ENCODE measurements around the gene TCF23. TPM values are rescaled to one million over a fixed set of nuclear protein-coding genes. Genes with fewer than 3 reads are reported as not detected.

Gene TCF23
- total RNA-seq, 1 experiment from 2014 or later, result 0.13 TPM

GRCh38 chr2:27137322-27137935 is 11.4 kb upstream of the TCF23 start:
- no peak overlapping the region for H3K27ac Mint-ChIP-seq
- TF ChIP-seq ZNF512 (CRISPR knock-in tag; IDR thresholded peaks at IDR 0.05; ENCODE audit: borderline replicate concordance), result no peak
- no peak for TF ChIP-seq ATF6 (CRISPR knock-in tag; IDR thresholded peaks at IDR 0.05)
- TF ChIP-seq NR3C1 (CRISPR knock-in tag; conservative IDR thresholded peaks at IDR 0.05; ENCODE audit: low read depth), result no peak
- TF ChIP-seq ZNF219 (CRISPR knock-in tag; IDR thresholded peaks at IDR 0.05; ENCODE audit: borderline replicate concordance), result no peak
- TF ChIP-seq, protein P1, sequence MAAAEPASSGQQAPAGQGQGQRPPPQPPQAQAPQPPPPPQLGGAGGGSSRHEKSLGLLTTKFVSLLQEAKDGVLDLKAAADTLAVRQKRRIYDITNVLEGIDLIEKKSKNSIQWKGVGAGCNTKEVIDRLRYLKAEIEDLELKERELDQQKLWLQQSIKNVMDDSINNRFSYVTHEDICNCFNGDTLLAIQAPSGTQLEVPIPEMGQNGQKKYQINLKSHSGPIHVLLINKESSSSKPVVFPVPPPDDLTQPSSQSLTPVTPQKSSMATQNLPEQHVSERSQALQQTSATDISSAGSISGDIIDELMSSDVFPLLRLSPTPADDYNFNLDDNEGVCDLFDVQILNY (CRISPR knock-in tag; IDR thresholded peaks at IDR 0.05), result no peak
- TF ChIP-seq GTF2I (CRISPR knock-in tag; conservative IDR thresholded peaks at IDR 0.05), result no peak
- no peak for TF ChIP-seq ZNF317 (CRISPR knock-in tag; IDR thresholded peaks at IDR 0.05; ENCODE audit: borderline replicate concordance, low read depth)
- TF ChIP-seq ZNF281 (CRISPR knock-in tag; IDR thresholded peaks at IDR 0.05), result no peak
- TF ChIP-seq JAZF1 (CRISPR knock-in tag; IDR thresholded peaks at IDR 0.05), result no peak
- TF ChIP-seq NR1H2 (CRISPR knock-in tag; IDR thresholded peaks at IDR 0.05), result no peak
- TF ChIP-seq ZNF671 (CRISPR knock-in tag; IDR thresholded peaks at IDR 0.05), result no peak
- no peak for TF ChIP-seq FOXP4 (CRISPR knock-in tag; IDR thresholded peaks at IDR 0.05)
- no peak for TF ChIP-seq JUN (CRISPR knock-in tag; IDR thresholded peaks at IDR 0.05)
- TF ChIP-seq E2F1 (CRISPR knock-in tag; IDR thresholded peaks at IDR 0.05), result no peak
- no peak for TF ChIP-seq FOXP1 (CRISPR knock-in tag; IDR thresholded peaks at IDR 0.05; ENCODE audit: borderline replicate concordance)
- no peak for TF ChIP-seq E2F4 (CRISPR knock-in tag; IDR thresholded peaks at IDR 0.05; ENCODE audit: borderline replicate concordance, low read depth)
- TF ChIP-seq ERG (CRISPR knock-in tag; IDR thresholded peaks at IDR 0.05), result no peak

More at GRCh38 chr2:27137322-27137935, 11.4 kb upstream of the TCF23 start:
- POLR2A ChIA-PET, result no interaction called here
- no peak overlapping the region for H3K4me3 Mint-ChIP-seq
- CTCF ChIA-PET, result interaction anchor here (1.0 kb wide), 1 partner anchor 33 kb away, joined by 4 read pairs; no protein-coding TSS in a partner anchor
- peaks cover 14% of the 10 kb centered on the region for H3K4me1 Mint-ChIP-seq
- no peaks in the 10 kb centered on the region for H3K9me3 Mint-ChIP-seq
- H3K27me3 Mint-ChIP-seq (ENCODE audit: low read depth), result peaks cover 5% of the 10 kb centered on the region
- no peak for ATAC-seq
- H3K36me3 Mint-ChIP-seq, result peaks cover 9% of the 10 kb centered on the region
- DNase-seq (ENCODE audit: low spot score), result no peak
